K562 (cell line): Measurements from ENCODE around the gene RAD21L1. TPM values are rescaled to one million over a fixed set of nuclear protein-coding genes. Genes with fewer than 3 reads are reported as not detected.

Source experiments
- FOXA1 ChIP-seq: fragments of 450-650 bp; IDR thresholded peaks from 2 replicates; pipeline ENCODE4 v1.6.1; 2016; ENCODE audit warnings: mild to moderate bottlenecking, borderline replicate concordance
- GATAD2A ChIP-seq: fragments of 450-650 bp; IDR thresholded peaks from 2 replicates; pipeline ENCODE4 v1.6.1; 2017
- HDAC1 ChIP-seq, 2 experiments: fragments of 450-650 bp; IDR thresholded peaks; 2 replicates each; pipeline ENCODE4 v1.6.1; 2016 to 2017; ENCODE audit warnings: inconsistent platforms in 1 of 2, mild to moderate bottlenecking in 1 of 2, moderate library complexity in 1 of 2
- KDM1A ChIP-seq, 2 experiments: fragments of 450-650 bp; IDR thresholded peaks; 2 replicates each; pipeline ENCODE4 v1.6.1; 2016; ENCODE audit warnings: mild to moderate bottlenecking in 2 of 2
- MBD1 ChIP-seq: fragments of 250-450 bp; sonication (Bioruptor Pico); IDR thresholded peaks from 2 replicates; pipeline ENCODE4 v1.8.0; 2022; ENCODE audit warnings: inconsistent platforms
- NFRKB ChIP-seq: fragments of 450-650 bp; IDR thresholded peaks from 2 replicates; pipeline ENCODE4 v1.6.1; 2016; ENCODE audit warnings: low read depth
- PKNOX1 ChIP-seq: fragments of 450-650 bp; IDR thresholded peaks from 2 replicates; pipeline ENCODE4 v1.6.1; 2016
- TSC22D4 ChIP-seq: fragments of 450-650 bp; IDR thresholded peaks from 2 replicates; pipeline ENCODE4 v1.6.1; 2016; ENCODE audit warnings: missing genetic modification characterization, missing biosample characterization, control low read depth
- VEZF1 ChIP-seq: fragments of 200-800 bp; sonication (Bioruptor generic); IDR thresholded peaks from 2 replicates; pipeline ENCODE4 v1.6.1; 2017; ENCODE audit warnings: missing genetic modification characterization, missing compliant biosample characterization
- ZNF239 ChIP-seq: fragments of 250-450 bp; sonication (Bioruptor Pico); IDR thresholded peaks from 2 replicates; pipeline ENCODE4 v1.4.0; 2020; ENCODE audit warnings: mild to moderate bottlenecking
- ZNF592 ChIP-seq: fragments of 450-650 bp; IDR thresholded peaks from 2 replicates; pipeline ENCODE4 v1.6.1; 2017; ENCODE audit warnings: antibody characterized with exemption, mild to moderate bottlenecking
- ZNF707 ChIP-seq: fragments of 250-450 bp; sonication (Bioruptor Pico); conservative IDR thresholded peaks from 2 replicates; pipeline ENCODE4 v1.8.0; 2022; ENCODE audit warnings: inconsistent platforms, mild to moderate bottlenecking, moderate library complexity
- ZNF79 ChIP-seq: fragments of 250-450 bp; sonication (Bioruptor Pico); IDR thresholded peaks from 2 replicates; pipeline ENCODE4 v1.4.0; 2020; ENCODE audit warnings: low read depth, mild to moderate bottlenecking, moderate library complexity
- polyA plus RNA-seq, 8 experiments: library from polyadenylated mRNA; depleted of rRNA in 4 of 8; stranded (reverse) in 5 of 8; unstranded in 3 of 8; fragments of >200 nt; fragmentation: Nextera tagmentation in 2 of 8; fragmentation: Illumina TruSeq in 1 of 8; extraction: Ambion mirVana in 2 of 8; extraction: Trizol in 1 of 8; gene quantifications; 2 replicates each; pipeline versions ENCODE4 v1.2.1 to v1.2.3, GENCODE V29; 2011 to 2014; ENCODE audit warnings: inconsistent platforms in 1 of 8, missing spikeins in 1 of 8
- total RNA-seq, 7 experiments: library from RNA; depleted of rRNA in 6 of 7; stranded (reverse); fragments of >200 nt in 6 of 7; fragmentation: Illumina TruSeq in 2 of 7; extraction: Trizol in 2 of 7; gene quantifications; 2 replicates each; pipeline versions ENCODE4 v1.2.1 to v1.2.3, GENCODE V29; 2011 to 2021; ENCODE audit warnings: low replicate concordance in 1 of 7

Gene RAD21L1
- total and polyA plus RNA-seq, 9 of the 15 experiments (the other 6 are each of a cell fraction or from before 2014, with no cell fraction given): 0.17 to 1.7 (median 0.45) TPM; not detected in 1

- TF ChIP-seq ZNF592 (0 out of 2 replicates have a peak, but pooled peaks have one; percentile 21), HDAC1 (IDR thresholded peaks at IDR 0.05) (peak in 1 of 2 experiments; percentile 71; a peak in 2 of 4 replicates), TSC22D4 (no peak), MBD1 (no peak), VEZF1 (CRISPR knock-in tag) (no peak), PKNOX1 (peak; percentile 78), KDM1A (IDR thresholded peaks at IDR 0.05) (0 out of 4 replicates have a peak, but pooled peaks of 1 of the 2 experiments have one; percentile 6), FOXA1 (no peak), ZNF239 (no peak), ZNF707 (CRISPR knock-in tag) (no peak), GATAD2A (0 out of 2 replicates have a peak, but pooled peaks have one; percentile 30), ZNF79 (CRISPR knock-in tag) (no peak), NFRKB (no peak)
Measured at GRCh38 chr20:1265226-1265915, 39.5 kb downstream of the RAD21L1 start (continued).
